BLaER1 treated with 17β-estradiol and CSF1 and Interleukin-3, amounts not matched to agents 10 nM and 100 nM (cell line): ENCODE data around the gene SPATA2L.

Experiments used
- H3K27ac ChIP-seq, 11 experiments: shearing (Covaris generic); formaldehyde crosslinking; 2 replicates each; pipeline ENCODE4 v1.8.1; 2022
- H3K27me3 ChIP-seq, 11 experiments: shearing (Covaris generic); formaldehyde crosslinking; 2 replicates each; pipeline ENCODE4 v1.8.1; 2022
- H3K36me3 ChIP-seq, 11 experiments: shearing (Covaris generic); formaldehyde crosslinking; 2 replicates each; pipeline ENCODE4 v1.8.1; 2022
- H3K4me1 ChIP-seq, 10 experiments: shearing (Covaris generic); formaldehyde crosslinking; 2 replicates each; pipeline ENCODE4 v1.8.1; 2022
- H3K4me2 ChIP-seq, 11 experiments: shearing (Covaris generic); formaldehyde crosslinking; 2 replicates each; pipeline ENCODE4 v1.8.1; 2022
- H3K4me3 ChIP-seq, 10 experiments: shearing (Covaris generic); formaldehyde crosslinking; 2 replicates each; pipeline ENCODE4 v1.8.1; 2022
- H3K9ac ChIP-seq, 11 experiments: shearing (Covaris generic); formaldehyde crosslinking; 2 replicates each; pipeline ENCODE4 v1.8.1; 2022
- H3K9me3 ChIP-seq, 11 experiments: shearing (Covaris generic); formaldehyde crosslinking; replicated peaks in 1 of 11; 2 replicates each; pipeline ENCODE4 v1.8.1; 2022
- H4K20me1 ChIP-seq, 11 experiments: shearing (Covaris generic); formaldehyde crosslinking; 2 replicates each; pipeline ENCODE4 v1.8.1; 2022
- Cebpa-rat ChIP-seq, 11 experiments: shearing (Covaris generic); IDR thresholded peaks; 2 replicates each; pipeline ENCODE4 v1.8.1; 2022

Gene SPATA2L

DNA sequence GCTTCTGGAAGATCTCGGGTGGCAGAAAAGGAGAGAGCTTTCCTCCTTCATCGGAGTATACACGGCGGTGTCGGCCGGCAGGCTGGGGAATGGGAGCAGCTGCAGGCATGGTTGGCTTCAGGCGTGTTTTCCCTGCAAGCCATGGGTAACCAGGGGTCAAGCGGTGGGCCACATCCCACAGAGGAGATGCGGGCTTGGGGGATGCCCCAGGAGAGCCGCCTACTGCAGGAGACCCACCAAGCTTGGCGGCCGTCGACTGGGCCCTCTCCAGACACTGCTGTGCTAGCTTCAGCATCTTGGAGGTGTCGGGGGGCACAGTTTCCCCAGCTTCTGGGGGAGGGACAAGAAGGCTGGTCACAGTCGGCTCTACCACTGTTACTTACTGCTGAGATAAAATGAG lies 15.0 kb upstream of the SPATA2L start:
- Histone ChIP-seq H3K9ac (peak overlapping the region in 3 of 11 experiments; percentile 7 to 26 (median 23); a peak in 2 of 22 replicates), H3K36me3 (peaks cover 9 to 49% (median 41%) of the 10 kb centered on the region in 11 experiments; a peak in 20 of 22 replicates), H3K4me1 (peaks cover 30 to 79% (median 62%) of the 10 kb centered on the region in 10 experiments), H3K27ac (no peak overlapping the region), H4K20me1 (peaks cover 0 to 79% (median 25%) of the 10 kb centered on the region in 11 experiments; a peak in 14 of 22 replicates), H3K4me3 (no peak overlapping the region), H3K4me2 (peak overlapping the region in 2 of 11 experiments; percentile 13 to 26; a peak in 4 of 22 replicates), H3K9me3 (no peaks in the 10 kb centered on the region), H3K27me3 (peaks cover 0 to 21% (median 9%) of the 10 kb centered on the region in 11 experiments; a peak in 13 of 22 replicates)
- no peak for TF ChIP-seq Cebpa-rat (IDR thresholded peaks at IDR 0.05)

DNA sequence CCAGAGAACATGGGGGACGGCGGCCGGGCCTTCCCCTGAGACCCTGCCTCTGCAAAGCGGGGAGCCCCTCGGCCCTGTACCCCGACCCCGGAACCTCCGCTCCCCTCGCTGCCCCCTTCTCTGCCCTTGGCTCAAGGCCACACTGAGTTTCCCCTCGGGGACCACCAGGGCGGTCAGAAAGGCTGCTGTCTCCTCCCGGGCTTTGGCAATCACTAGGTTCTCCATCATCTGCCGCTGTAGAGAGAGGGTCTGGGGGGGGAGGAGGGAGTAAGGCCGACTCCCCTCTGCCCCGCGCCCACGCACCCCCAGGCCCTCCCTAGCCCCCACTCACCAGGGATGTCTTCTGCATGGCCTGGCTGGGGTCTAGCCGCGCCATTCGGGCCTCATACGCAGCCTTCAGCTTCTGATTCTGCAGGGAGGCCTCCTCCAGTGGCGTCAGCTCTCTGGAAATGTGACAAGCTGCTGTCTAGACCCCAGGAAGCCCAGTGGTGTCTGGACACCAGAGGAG lies 10.8 kb upstream of the SPATA2L start:
- no peaks in the 10 kb centered on the region for H3K9me3 ChIP-seq
- peak overlapping the region in 10 of 11 experiments; percentile 28 to 98 (median 92); a peak in 21 of 22 replicates for H3K27ac ChIP-seq
- peaks cover 0 to 46% (median 27%) of the 10 kb centered on the region in 11 experiments; a peak in 17 of 22 replicates for H4K20me1 ChIP-seq
- TF ChIP-seq Cebpa-rat (IDR thresholded peaks at IDR 0.05): no peak
- H3K4me3 ChIP-seq: peak overlapping the region; percentile 57 to 98 (median 91)
- peaks cover 26 to 58% (median 32%) of the 10 kb centered on the region in 11 experiments; a peak in 20 of 22 replicates for H3K36me3 ChIP-seq
- H3K4me1 ChIP-seq: peaks cover 23 to 67% (median 36%) of the 10 kb centered on the region in 10 experiments
- no peaks in the 10 kb centered on the region for H3K27me3 ChIP-seq
- H3K4me2 ChIP-seq: peak overlapping the region; percentile 84 to 99 (median 96)
- peak overlapping the region; percentile 74 to 98 (median 93) for H3K9ac ChIP-seq

DNA sequence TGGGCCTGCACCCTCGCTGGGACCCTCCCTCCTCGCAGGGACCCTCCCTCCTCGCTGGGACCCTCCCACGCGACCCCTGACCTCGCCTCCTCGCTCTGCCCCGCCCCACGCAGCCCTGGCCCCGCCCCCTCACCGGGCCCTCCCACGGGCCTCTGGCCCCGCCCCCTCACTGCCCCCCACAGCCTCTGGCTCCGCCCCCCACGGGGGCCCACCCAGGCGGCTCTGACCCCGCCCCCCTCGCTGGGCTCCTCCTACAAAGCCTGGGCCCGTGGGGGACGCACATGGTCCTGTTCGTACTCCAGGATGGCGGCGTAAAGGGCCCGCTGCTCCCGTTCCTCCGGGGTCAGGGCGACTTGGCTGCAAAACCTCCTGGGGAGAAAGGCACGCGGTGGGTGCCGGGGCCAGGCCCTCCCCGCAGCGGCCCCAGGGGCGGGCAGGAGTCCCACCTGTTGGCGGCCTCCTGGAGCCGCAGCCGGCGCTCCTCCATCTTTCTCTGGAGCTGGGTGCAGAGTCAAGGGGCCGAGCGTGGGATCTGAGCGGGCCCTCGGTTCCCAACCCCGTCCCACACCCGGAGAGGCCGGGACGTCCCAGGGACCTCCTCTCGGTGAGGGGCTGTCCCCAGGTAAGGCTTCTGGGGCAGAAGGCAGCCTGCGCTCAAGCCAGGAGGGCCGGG lies 10.2 kb upstream of the SPATA2L start:
- no peak for TF ChIP-seq Cebpa-rat (IDR thresholded peaks at IDR 0.05)
- H3K9ac ChIP-seq: peak overlapping the region; percentile 74 to 98 (median 93)
- no peaks in the 10 kb centered on the region for H3K27me3 ChIP-seq
- H4K20me1 ChIP-seq: peaks cover 0 to 43% (median 25%) of the 10 kb centered on the region in 11 experiments; a peak in 17 of 22 replicates
- H3K4me2 ChIP-seq: peak overlapping the region; percentile 84 to 99 (median 96)
- H3K4me1 ChIP-seq: peaks cover 23 to 64% (median 35%) of the 10 kb centered on the region in 10 experiments
- H3K9me3 ChIP-seq: no peaks in the 10 kb centered on the region
- H3K4me3 ChIP-seq: peak overlapping the region; percentile 57 to 98 (median 91)
- H3K27ac ChIP-seq: peak overlapping the region in 10 of 11 experiments; percentile 28 to 98 (median 92); a peak in 21 of 22 replicates
- H3K36me3 ChIP-seq: peaks cover 23 to 59% (median 30%) of the 10 kb centered on the region in 11 experiments; a peak in 20 of 22 replicates

DNA sequence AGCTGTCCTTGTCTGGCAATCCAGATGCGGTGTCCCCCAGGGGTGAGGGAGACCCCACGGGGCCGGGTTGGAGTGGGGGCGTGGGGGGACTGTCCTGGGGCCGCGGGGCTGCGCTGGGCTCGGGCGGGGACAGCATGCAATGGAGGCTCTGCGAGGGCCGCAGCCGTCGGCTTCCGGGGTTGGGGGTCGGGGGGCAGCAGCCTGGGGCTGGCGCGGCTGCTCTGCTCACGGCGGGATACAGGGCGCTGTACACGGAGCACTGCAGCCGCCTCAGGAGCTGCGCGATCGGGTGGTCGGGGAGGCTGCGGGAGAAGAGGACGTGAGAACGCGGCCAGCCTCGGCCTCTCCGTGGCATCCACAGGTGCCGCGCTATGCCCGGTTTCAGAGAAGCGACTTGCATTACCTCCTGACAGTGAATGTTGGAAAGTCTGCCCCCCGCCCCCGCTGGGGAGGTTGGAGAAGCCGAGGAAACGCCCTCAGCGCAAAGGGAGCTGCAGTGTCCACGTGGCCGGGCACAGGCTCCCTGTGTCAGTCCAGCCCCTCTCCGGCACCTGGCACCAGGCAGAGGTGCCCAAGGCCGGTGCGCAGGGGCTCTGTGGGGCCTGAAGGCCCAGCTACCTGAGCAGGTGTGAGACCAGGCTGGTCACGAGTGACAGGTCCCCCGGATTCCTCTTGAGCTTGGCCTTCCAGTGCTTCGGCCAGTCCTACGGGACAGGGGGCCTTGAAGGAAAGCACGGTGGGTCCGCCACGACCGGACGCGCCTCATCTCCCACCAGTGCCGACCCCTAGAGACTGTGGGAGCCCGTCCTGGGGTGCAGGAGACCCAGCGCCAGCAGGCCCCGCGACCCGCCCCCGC lies 9.4 kb upstream of the SPATA2L start:
- Histone ChIP-seq H3K4me3 (no peak overlapping the region), H3K4me1 (peaks cover 24 to 62% (median 38%) of the 10 kb centered on the region in 10 experiments), H3K27ac (no peak overlapping the region), H4K20me1 (peaks cover 0 to 47% (median 23%) of the 10 kb centered on the region in 11 experiments; a peak in 17 of 22 replicates), H3K27me3 (no peaks in the 10 kb centered on the region), H3K9me3 (no peaks in the 10 kb centered on the region), H3K36me3 (peaks cover 18 to 51% (median 24%) of the 10 kb centered on the region in 11 experiments; a peak in 19 of 22 replicates), H3K4me2 (peak overlapping the region in 8 of 11 experiments; percentile 7 to 50 (median 24); a peak in 11 of 22 replicates), H3K9ac (no peak overlapping the region)
- no peak for TF ChIP-seq Cebpa-rat (IDR thresholded peaks at IDR 0.05)

DNA sequence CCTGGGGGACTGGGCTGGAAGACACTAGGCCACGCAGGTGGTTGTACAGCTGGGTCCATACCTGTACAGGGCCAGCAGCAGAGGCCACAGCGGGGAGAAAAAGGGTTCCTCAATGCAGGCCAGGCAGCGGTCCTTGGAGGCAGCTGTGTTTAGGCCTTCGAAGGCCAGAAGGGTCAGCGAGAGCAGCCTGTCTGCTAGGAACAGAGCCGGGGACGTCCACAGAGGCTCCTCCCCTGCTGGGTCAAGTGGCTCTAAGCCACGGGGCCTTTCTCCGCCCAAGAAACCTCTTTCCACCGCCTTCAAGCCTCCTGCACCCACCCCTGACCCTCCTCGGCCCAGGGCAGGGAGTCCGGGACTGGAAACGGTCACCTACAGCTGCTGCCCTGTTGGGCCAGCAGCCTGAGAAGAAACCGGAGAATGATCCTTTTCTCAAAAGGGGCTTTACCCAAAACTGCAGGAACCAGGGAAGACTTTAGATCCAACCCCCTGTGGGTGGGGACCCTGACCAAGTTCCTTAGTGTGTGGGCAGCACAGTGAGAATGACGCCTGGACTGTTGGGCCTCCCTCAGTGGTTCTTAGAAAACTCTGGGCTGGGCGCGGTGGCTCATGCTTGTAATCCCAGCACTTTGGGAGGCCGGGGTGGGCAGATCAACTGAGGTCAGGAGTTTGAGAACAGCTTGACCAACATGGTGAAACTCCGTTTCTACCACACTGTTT lies 8.4 kb upstream of the SPATA2L start:
- Histone ChIP-seq H3K4me2 (no peak overlapping the region; a peak in 1 of 22 replicates), H4K20me1 (peaks cover 0 to 47% (median 20%) of the 10 kb centered on the region in 11 experiments; a peak in 16 of 22 replicates), H3K9me3 (no peaks in the 10 kb centered on the region), H3K9ac (no peak overlapping the region), H3K4me1 (peaks cover 28 to 58% (median 40%) of the 10 kb centered on the region in 10 experiments), H3K27me3 (no peaks in the 10 kb centered on the region), H3K36me3 (peaks cover 12 to 43% (median 16%) of the 10 kb centered on the region in 11 experiments; a peak in 15 of 22 replicates), H3K27ac (no peak overlapping the region), H3K4me3 (no peak overlapping the region)
- no peak for TF ChIP-seq Cebpa-rat (IDR thresholded peaks at IDR 0.05)

DNA sequence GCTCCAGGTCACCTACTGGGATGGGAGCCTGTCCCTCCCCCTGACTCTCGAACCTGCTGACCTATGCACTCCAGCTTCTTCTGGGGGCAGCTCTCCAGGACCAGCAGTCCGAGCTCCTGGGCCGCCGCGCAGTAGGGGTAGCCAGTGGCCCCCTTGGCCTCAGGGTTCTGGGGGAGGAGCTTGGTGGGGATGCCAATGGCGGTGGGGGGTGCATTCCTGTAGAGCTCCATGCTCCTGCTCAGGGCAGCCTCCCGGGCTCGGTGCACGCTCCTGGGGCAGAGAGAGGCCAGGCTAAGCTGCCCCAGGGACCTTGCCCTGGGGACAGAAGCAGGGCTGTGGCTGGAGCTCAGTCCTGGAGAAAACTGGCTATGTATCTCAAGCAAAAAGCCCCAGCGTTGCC lies 7.7 kb upstream of the SPATA2L start:
- H3K4me1 ChIP-seq: peaks cover 21 to 51% (median 34%) of the 10 kb centered on the region in 10 experiments
- no peak overlapping the region for H3K4me2 ChIP-seq
- no peak overlapping the region for H3K27ac ChIP-seq
- no peaks in the 10 kb centered on the region for H3K9me3 ChIP-seq
- H3K4me3 ChIP-seq: no peak overlapping the region
- no peaks in the 10 kb centered on the region for H3K27me3 ChIP-seq
- H3K36me3 ChIP-seq: peaks cover 8 to 36% (median 9%) of the 10 kb centered on the region in 11 experiments; a peak in 15 of 22 replicates
- TF ChIP-seq Cebpa-rat (IDR thresholded peaks at IDR 0.05): no peak
- no peak overlapping the region for H3K9ac ChIP-seq
- H4K20me1 ChIP-seq: peaks cover 0 to 44% (median 14%) of the 10 kb centered on the region in 11 experiments; a peak in 16 of 22 replicates

DNA sequence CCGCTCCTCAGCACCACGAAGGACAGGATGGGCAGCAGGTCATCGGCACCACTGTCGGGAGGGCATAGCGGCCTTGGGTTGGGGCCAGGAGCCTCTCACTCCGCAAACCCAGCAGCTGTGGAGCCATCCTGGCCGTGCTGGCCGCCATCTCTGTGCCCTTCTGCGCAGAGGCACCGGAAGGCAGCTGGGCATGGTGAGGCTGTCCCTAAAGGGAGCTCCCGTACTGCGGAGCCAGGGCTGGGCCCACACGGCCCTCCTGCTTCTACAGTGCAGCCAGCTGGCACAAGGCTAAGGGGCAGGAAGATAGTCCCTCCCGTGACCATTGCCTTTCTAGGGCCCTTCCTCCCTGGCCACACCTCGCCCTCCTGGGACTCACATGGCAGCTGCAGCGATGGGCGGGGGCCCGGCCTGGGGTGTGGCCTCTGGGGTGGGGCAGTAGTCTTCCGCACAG lies 7.0 kb upstream of the SPATA2L start:
- peaks cover 0 to 42% (median 7%) of the 10 kb centered on the region in 11 experiments; a peak in 13 of 22 replicates for H4K20me1 ChIP-seq
- peaks cover 16 to 44% (median 28%) of the 10 kb centered on the region in 10 experiments for H3K4me1 ChIP-seq
- peaks cover 2 to 36% (median 3%) of the 10 kb centered on the region in 11 experiments; a peak in 9 of 22 replicates for H3K36me3 ChIP-seq
- no peak overlapping the region for H3K9ac ChIP-seq
- no peak for TF ChIP-seq Cebpa-rat (IDR thresholded peaks at IDR 0.05)
- no peak overlapping the region for H3K4me2 ChIP-seq
- no peak overlapping the region for H3K4me3 ChIP-seq
- H3K9me3 ChIP-seq: no peaks in the 10 kb centered on the region
- no peaks in the 10 kb centered on the region for H3K27me3 ChIP-seq
- H3K27ac ChIP-seq: no peak overlapping the region

DNA sequence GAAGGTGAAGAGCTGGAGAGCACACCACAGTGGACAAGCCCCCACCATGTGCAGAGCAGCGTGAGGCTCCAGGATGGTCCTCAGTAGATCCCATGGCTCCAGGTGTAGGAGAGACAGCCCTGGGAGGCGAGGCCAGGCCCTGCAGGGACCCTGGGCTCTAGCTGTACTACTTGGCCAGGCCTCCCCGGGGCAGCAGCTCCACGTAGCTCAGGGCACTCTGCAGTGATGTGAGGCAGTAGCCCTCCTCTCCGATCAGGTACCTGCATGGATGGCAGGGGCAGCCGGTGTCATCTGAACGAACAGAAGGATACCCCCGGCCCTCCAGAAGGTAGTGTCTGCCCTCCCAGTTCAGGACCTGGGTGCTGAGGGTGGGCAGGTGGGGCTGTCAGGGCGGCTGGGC lies 6.2 kb upstream of the SPATA2L start:
- peaks cover 0 to 42% (median 4%) of the 10 kb centered on the region in 11 experiments; a peak in 13 of 22 replicates for H4K20me1 ChIP-seq
- H3K9ac ChIP-seq: peak overlapping the region in 4 of 11 experiments; percentile 13 to 26 (median 21); a peak in 2 of 22 replicates

More for the DNA sequence above, 6.2 kb upstream of the SPATA2L start:
- H3K4me3 ChIP-seq: no peak overlapping the region
- H3K36me3 ChIP-seq: peaks cover 0 to 36% (median 0%) of the 10 kb centered on the region in 11 experiments; a peak in 5 of 22 replicates
- no peak overlapping the region for H3K4me2 ChIP-seq
- H3K4me1 ChIP-seq: peaks cover 8 to 36% (median 20%) of the 10 kb centered on the region in 10 experiments
- H3K9me3 ChIP-seq: no peaks in the 10 kb centered on the region
- no peaks in the 10 kb centered on the region for H3K27me3 ChIP-seq
- no peak overlapping the region for H3K27ac ChIP-seq
- TF ChIP-seq Cebpa-rat (IDR thresholded peaks at IDR 0.05): no peak
